ENCODE results near the gene ARR3. TPM values are rescaled to one million over a fixed set of nuclear protein-coding genes. Genes with fewer than 3 reads are reported as not detected.

ARR3 gene
- total and polyA plus RNA-seq, 2 donors, result 0.02 TPM; not detected in 1

Other genes starting within 250 kb of the ARR3 start
- 0.05 TPM for gene AWAT2, start 218.4 kb upstream of the ARR3 start, total RNA-seq
- 0.11 TPM for gene AWAT2, start 218.4 kb upstream of the ARR3 start, polyA plus RNA-seq
- not detected for gene OTUD6A, start 205.9 kb upstream of the ARR3 start, total RNA-seq
- gene OTUD6A, start 205.9 kb upstream of the ARR3 start, polyA plus RNA-seq, result 0.02 TPM
- 99.0 TPM for gene IGBP1, start 134.9 kb upstream of the ARR3 start, total RNA-seq
- gene IGBP1, start 134.9 kb upstream of the ARR3 start, polyA plus RNA-seq, result 75.0 TPM
- not detected for gene DGAT2L6, start 90.9 kb upstream of the ARR3 start, total RNA-seq
- gene DGAT2L6, start 90.9 kb upstream of the ARR3 start, polyA plus RNA-seq, result 0.02 TPM
- 0.05 TPM for gene AWAT1, start 33.7 kb upstream of the ARR3 start, total RNA-seq
- gene AWAT1, start 33.7 kb upstream of the ARR3 start, polyA plus RNA-seq, result 0.09 TPM
- gene P2RY4, start 8.1 kb upstream of the ARR3 start, total RNA-seq, result not detected
- 0.02 TPM for gene P2RY4, start 8.1 kb upstream of the ARR3 start, polyA plus RNA-seq
- not detected for gene RAB41, start 13.8 kb downstream of the ARR3 start, total RNA-seq
- gene RAB41, start 13.8 kb downstream of the ARR3 start, polyA plus RNA-seq, result 0.09 TPM
- 25.4 TPM for gene PDZD11, start 21.6 kb downstream of the ARR3 start, total RNA-seq
- 54.6 TPM for gene PDZD11, start 21.6 kb downstream of the ARR3 start, polyA plus RNA-seq
- 14.6 TPM for gene KIF4A, start 21.8 kb downstream of the ARR3 start, total RNA-seq
- gene KIF4A, start 21.8 kb downstream of the ARR3 start, polyA plus RNA-seq, result 1.4 TPM
- gene GDPD2, start 155.0 kb downstream of the ARR3 start, total RNA-seq, result 0.05 TPM
- 0.09 TPM for gene GDPD2, start 155.0 kb downstream of the ARR3 start, polyA plus RNA-seq
- gene DLG3, start 176.5 kb downstream of the ARR3 start, total RNA-seq, result 5.1 TPM
- 4.8 TPM for gene DLG3, start 176.5 kb downstream of the ARR3 start, polyA plus RNA-seq